MM.1S (cell line): ENCODE measurements around the gene ALKBH7.

ENCODE experiments used
- DNase-seq: peaks from one replicate; pipeline ENCODE4 v3.0.0-alpha.2; 2015
- H2AFZ ChIP-seq: fragments of 300-600 bp; sonication (generic); 2 replicates; pipeline ENCODE4 v1.6.0; 2016; ENCODE audit warnings: antibody characterized with exemption, low read length
- H3F3A ChIP-seq: fragments of 300-600 bp; sonication (generic); 2 replicates; pipeline ENCODE4 v1.6.1; 2016; ENCODE audit warnings: mild to moderate bottlenecking, antibody characterized with exemption, low read length, moderate library complexity, mixed read lengths; ENCODE audit not compliant: insufficient read depth
- H3K27ac ChIP-seq: fragments of 300-600 bp; sonication (generic); 2 replicates; pipeline ENCODE4 v1.5.1; 2016; ENCODE audit warnings: mild to moderate bottlenecking, low read length
- H3K27me3 ChIP-seq: fragments of 300-600 bp; sonication (generic); replicated peaks from 2 replicates; pipeline ENCODE4 v1.6.0; 2016; ENCODE audit warnings: low read length; ENCODE audit not compliant: insufficient read depth
- H3K36me3 ChIP-seq: fragments of 300-600 bp; sonication (generic); replicated peaks from 2 replicates; pipeline ENCODE4 v1.6.1; 2016; ENCODE audit warnings: mild to moderate bottlenecking, low read length, mixed read lengths; ENCODE audit not compliant: insufficient read depth
- H3K4me1 ChIP-seq: fragments of 300-600 bp; sonication (generic); 2 replicates; pipeline ENCODE4 v1.6.1; 2016; ENCODE audit warnings: low read length, mixed read lengths
- H3K4me2 ChIP-seq: fragments of 300-600 bp; sonication (generic); 2 replicates; pipeline ENCODE4 v1.6.0; 2016; ENCODE audit warnings: low read depth, low read length
- H3K4me3 ChIP-seq: fragments of 300-600 bp; sonication (generic); 2 replicates; pipeline ENCODE4 v1.5.1; 2016; ENCODE audit warnings: low read length, mixed read lengths
- H3K79me2 ChIP-seq: fragments of 300-600 bp; sonication (generic); 2 replicates; pipeline ENCODE4 v1.6.1; 2016; ENCODE audit warnings: mixed run types, low read length, mixed read lengths
- H3K9ac ChIP-seq: fragments of 300-600 bp; sonication (generic); 2 replicates; pipeline ENCODE4 v1.6.1; 2016; ENCODE audit warnings: low read length, mixed read lengths
- H3K9me2 ChIP-seq: fragments of 300-600 bp; sonication (generic); replicated peaks from 2 replicates; pipeline ENCODE4 v1.6.1; 2016; ENCODE audit warnings: mild to moderate bottlenecking, low read length, mixed read lengths; ENCODE audit not compliant: insufficient read depth
- H3K9me3 ChIP-seq: fragments of 300-600 bp; sonication (generic); replicated peaks from 2 replicates; pipeline ENCODE4 v1.6.1; 2016; ENCODE audit warnings: mild to moderate bottlenecking, low read length, mixed read lengths; ENCODE audit not compliant: insufficient read depth
- H4K20me1 ChIP-seq: fragments of 300-600 bp; sonication (generic); 2 replicates; pipeline ENCODE4 v1.6.1; 2016; ENCODE audit warnings: mild to moderate bottlenecking, low read length, moderate library complexity, mixed read lengths; ENCODE audit not compliant: insufficient read depth
- EZH2 ChIP-seq: fragments of 300-600 bp; sonication (generic); optimal IDR thresholded peaks from 2 replicates; pipeline ENCODE3; 2017; ENCODE audit warnings: low read depth, mild to moderate bottlenecking, antibody characterized with exemption, low read length, mixed read lengths
- EZH2phosphoT487 ChIP-seq: fragments of 300-600 bp; sonication (generic); IDR thresholded peaks from 2 replicates; pipeline ENCODE4 v1.6.1; 2018; ENCODE audit warnings: antibody characterized with exemption, low read length
- TF ChIP-seq, protein P1 (sequence below): fragments of 300-600 bp; sonication (generic); IDR thresholded peaks from 2 replicates; pipeline ENCODE4 v1.5.1; 2016; ENCODE audit warnings: antibody characterized with exemption, low read length, mixed read lengths

Gene ALKBH7, protein sequence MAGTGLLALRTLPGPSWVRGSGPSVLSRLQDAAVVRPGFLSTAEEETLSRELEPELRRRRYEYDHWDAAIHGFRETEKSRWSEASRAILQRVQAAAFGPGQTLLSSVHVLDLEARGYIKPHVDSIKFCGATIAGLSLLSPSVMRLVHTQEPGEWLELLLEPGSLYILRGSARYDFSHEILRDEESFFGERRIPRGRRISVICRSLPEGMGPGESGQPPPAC

DNA sequence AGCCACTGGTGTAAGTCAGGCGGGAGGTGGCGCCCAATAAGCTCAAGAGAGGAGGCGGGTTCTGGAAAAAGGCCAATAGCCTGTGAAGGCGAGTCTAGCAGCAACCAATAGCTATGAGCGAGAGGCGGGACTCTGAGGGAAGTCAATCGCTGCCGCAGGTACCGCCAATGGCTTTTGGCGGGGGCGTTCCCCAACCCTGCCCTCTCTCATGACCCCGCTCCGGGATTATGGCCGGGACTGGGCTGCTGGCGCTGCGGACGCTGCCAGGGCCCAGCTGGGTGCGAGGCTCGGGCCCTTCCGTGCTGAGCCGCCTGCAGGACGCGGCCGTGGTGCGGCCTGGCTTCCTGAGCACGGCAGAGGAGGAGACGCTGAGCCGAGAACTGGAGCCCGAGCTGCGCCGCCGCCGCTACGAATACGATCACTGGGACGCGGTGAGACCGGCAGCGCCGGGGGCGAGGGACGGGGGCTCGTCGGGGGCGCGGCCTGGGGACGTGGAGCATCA, at the start of gene ALKBH7:
ALKBH7 (plus strand) TSS at position 201 of the 502 bp plus-strand sequence; CDS start at position 228, 27 bp downstream.
- peak within 1 kb of the TSS; percentile 90 for H2AFZ ChIP-seq
- DNase-seq = peak; percentile 100
- H3K9me3 ChIP-seq = no peaks in the 10 kb centered on the region
- no peaks in the 10 kb centered on the region for H3K27me3 ChIP-seq
- H3K9ac ChIP-seq = peak within 1 kb of the TSS; percentile 77
- no peaks in the 10 kb centered on the region for H3K36me3 ChIP-seq
- no peaks in the 10 kb centered on the region for H3K9me2 ChIP-seq
- peaks cover 7% of the 10 kb centered on the region for H3F3A ChIP-seq
- no peaks in the 10 kb centered on the region for H4K20me1 ChIP-seq
- peaks cover 8% of the 10 kb centered on the region; the same call in 1 of the 2 replicates for H3K79me2 ChIP-seq
- peak within 1 kb of the TSS; percentile 88 for H3K4me2 ChIP-seq
- TF ChIP-seq EZH2 (no peak), EZH2phosphoT487 (no peak)
- TF ChIP-seq, protein P1, sequence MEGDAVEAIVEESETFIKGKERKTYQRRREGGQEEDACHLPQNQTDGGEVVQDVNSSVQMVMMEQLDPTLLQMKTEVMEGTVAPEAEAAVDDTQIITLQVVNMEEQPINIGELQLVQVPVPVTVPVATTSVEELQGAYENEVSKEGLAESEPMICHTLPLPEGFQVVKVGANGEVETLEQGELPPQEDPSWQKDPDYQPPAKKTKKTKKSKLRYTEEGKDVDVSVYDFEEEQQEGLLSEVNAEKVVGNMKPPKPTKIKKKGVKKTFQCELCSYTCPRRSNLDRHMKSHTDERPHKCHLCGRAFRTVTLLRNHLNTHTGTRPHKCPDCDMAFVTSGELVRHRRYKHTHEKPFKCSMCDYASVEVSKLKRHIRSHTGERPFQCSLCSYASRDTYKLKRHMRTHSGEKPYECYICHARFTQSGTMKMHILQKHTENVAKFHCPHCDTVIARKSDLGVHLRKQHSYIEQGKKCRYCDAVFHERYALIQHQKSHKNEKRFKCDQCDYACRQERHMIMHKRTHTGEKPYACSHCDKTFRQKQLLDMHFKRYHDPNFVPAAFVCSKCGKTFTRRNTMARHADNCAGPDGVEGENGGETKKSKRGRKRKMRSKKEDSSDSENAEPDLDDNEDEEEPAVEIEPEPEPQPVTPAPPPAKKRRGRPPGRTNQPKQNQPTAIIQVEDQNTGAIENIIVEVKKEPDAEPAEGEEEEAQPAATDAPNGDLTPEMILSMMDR = no peak
- peak within 1 kb of the TSS; percentile 87 for H3K27ac ChIP-seq
- peaks cover 5% of the 10 kb centered on the region; the same call in 1 of the 2 replicates for H3K4me1 ChIP-seq
- H3K4me3 ChIP-seq = peak within 1 kb of the TSS; percentile 88

DNA sequence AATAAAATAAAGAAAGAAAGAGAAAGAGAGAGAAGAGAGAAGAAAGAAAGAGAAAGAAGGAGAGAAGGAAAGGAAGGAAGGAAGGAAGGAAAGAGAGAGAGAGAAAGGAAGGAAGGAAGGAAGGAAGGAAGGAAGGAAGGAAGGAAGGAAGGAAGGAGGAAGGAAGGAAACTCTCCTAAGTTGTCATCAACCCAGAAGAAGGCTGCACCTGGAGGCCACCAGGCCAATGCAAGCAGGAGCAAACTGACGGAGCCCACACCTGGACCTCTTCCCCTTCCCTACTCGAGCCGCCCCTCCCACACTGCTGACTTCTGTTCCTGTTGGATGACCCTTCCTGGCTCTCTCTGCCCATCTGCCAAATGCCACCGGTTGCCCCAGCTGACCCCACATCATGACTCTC, 47.8 kb upstream of the ALKBH7 start:
- no peak overlapping the region for H3K4me2 ChIP-seq
- no peaks in the 10 kb centered on the region for H3K79me2 ChIP-seq
- TF ChIP-seq, protein P1 = no peak

DNA sequence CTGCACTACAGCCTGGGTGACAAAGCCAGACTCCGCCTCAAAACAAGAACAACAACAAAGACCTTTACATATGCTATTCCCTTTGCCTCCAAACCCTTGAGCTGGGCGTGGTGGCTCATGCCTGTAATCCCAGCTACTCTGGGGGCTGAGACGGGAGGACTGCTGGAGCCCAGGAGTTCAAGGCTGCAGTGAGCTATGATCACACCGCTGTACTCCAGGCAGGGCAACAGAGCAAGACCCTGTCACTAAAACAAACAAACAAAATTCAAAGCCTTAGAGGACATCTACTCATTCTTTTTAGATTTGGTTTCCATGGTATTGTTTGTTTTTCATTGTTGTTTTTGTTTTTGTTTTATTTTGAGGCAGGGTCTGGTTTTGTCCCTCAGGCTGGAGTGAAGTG, 47.0 kb upstream of the ALKBH7 start:
- H4K20me1 ChIP-seq = no peaks in the 10 kb centered on the region
- H3K9ac ChIP-seq = no peak overlapping the region
- H3K27ac ChIP-seq = no peak overlapping the region
- TF ChIP-seq EZH2 (no peak), EZH2phosphoT487 (no peak)
- TF ChIP-seq, protein P1 = no peak
- H3K79me2 ChIP-seq = no peaks in the 10 kb centered on the region
- peaks cover 75% of the 10 kb centered on the region for H3K27me3 ChIP-seq
- no peak overlapping the region for H3K4me2 ChIP-seq
- H3K4me1 ChIP-seq = no peaks in the 10 kb centered on the region
- H3K9me2 ChIP-seq = no peaks in the 10 kb centered on the region
- no peaks in the 10 kb centered on the region for H3K36me3 ChIP-seq
- H3K4me3 ChIP-seq = no peak overlapping the region
- no peaks in the 10 kb centered on the region for H3K9me3 ChIP-seq
- no peaks in the 10 kb centered on the region for H3F3A ChIP-seq
- H2AFZ ChIP-seq = no peak overlapping the region
- DNase-seq = no peak

More for the DNA sequence above, 47.8 kb upstream of the ALKBH7 start:
- no peaks in the 10 kb centered on the region for H4K20me1 ChIP-seq
- H3K4me3 ChIP-seq = no peak overlapping the region
- H3K9ac ChIP-seq = no peak overlapping the region
- DNase-seq = no peak
- H3K27ac ChIP-seq = no peak overlapping the region
- H3K4me1 ChIP-seq = no peaks in the 10 kb centered on the region
- no peak overlapping the region for H2AFZ ChIP-seq
- H3K36me3 ChIP-seq = no peaks in the 10 kb centered on the region
- peaks cover 78% of the 10 kb centered on the region for H3K27me3 ChIP-seq
- H3K9me2 ChIP-seq = no peaks in the 10 kb centered on the region
- H3K9me3 ChIP-seq = no peaks in the 10 kb centered on the region
- H3F3A ChIP-seq = no peaks in the 10 kb centered on the region
